ENCODE data around the gene COL18A1.

- TF ChIP-seq CTCF (IDR thresholded peaks at IDR 0.05) (no peak), EZH2 (IDR thresholded peaks at IDR 0.05) (no peak)
These were observed 13.0 kb upstream of the COL18A1 start for GRCh38 chr21:45391743-45392572.
